Activated naive CD4-positive, alpha-beta T cell treated with anti-CD3 and anti-CD28 coated beads for 36 hours (primary cell): ENCODE data around the gene CLEC1B. TPM values are rescaled to one million over a fixed set of nuclear protein-coding genes. Genes with fewer than 3 reads are reported as not detected.
"Not testable (repeated sequence)": the region's sequence is repeated elsewhere in the genome, so short reads cannot be mapped to it uniquely, and the experiment has no call there.

Experiments used
- CTCF ChIA-PET: fragments of 350-600 bp; sonication (Branson Sonifier 250); formaldehyde crosslinking; loops from one replicate; lab custom pipeline; 2021; ENCODE audit warnings: antibody characterized with exemption; lab: Charles Lee
- DNase-seq: peaks from one replicate; pipeline ENCODE4 v3.0.0-alpha.2; 2020
- H3K27ac Mint-ChIP-seq: one replicate; pipeline ENCODE4 v1.8.0; 2021; ENCODE audit warnings: mild to moderate bottlenecking, mixed read lengths
- H3K27me3 Mint-ChIP-seq: one replicate; pipeline ENCODE4 v1.8.0; 2021; ENCODE audit warnings: low read depth, mixed read lengths
- H3K36me3 Mint-ChIP-seq: one replicate; pipeline ENCODE4 v1.8.0; 2021; ENCODE audit warnings: low read depth, mixed read lengths
- H3K4me1 Mint-ChIP-seq: one replicate; pipeline ENCODE4 v1.8.0; 2021; ENCODE audit warnings: low read depth, mixed read lengths
- H3K4me3 Mint-ChIP-seq: one replicate; pipeline ENCODE4 v1.8.0; 2021; ENCODE audit warnings: mild to moderate bottlenecking, moderate library complexity, mixed read lengths
- H3K9me3 Mint-ChIP-seq: one replicate; pipeline ENCODE4 v1.8.0; 2021; ENCODE audit warnings: mixed read lengths
- intact Hi-C: fragments of 100-400 bp; cut with micrococcal nuclease; formaldehyde crosslinking; loops from one replicate; pipeline ENCODE4 v1.15.1; 2023
- total RNA-seq, 2 experiments: library from RNA; stranded (reverse); gene quantifications; one replicate each; pipeline ENCODE4 v1.2.3, GENCODE V29; 2021

Gene CLEC1B
- total RNA-seq, 2 experiments from 2014 or later, result not detected

- DNase-seq, result no peak
- intact Hi-C loops, result no loop called here
- Mint-ChIP-seq H3K27me3 (peaks cover 5% of the 10 kb centered on the region), H3K27ac (no peak overlapping the region), H3K4me3 (no peak overlapping the region), H3K9me3 (no peaks in the 10 kb centered on the region), H3K36me3 (no peaks in the 10 kb centered on the region), H3K4me1 (no peaks in the 10 kb centered on the region)
- CTCF ChIA-PET, result interaction anchor here (0.6 to 3.1 kb wide), 4 partner anchors 8 to 118 kb away, joined by 3 to 16 read pairs (median 5); partner anchors contain the start of gene CLEC12B
Measured at GRCh38 chr12:10018386-10018785, 19.5 kb upstream of the CLEC1B start.

- peaks cover 5% of the 10 kb centered on the region for H3K27me3 Mint-ChIP-seq
- CTCF ChIA-PET, result no interaction called here
- no peaks in the 10 kb centered on the region for H3K36me3 Mint-ChIP-seq
Measured at GRCh38 chr12:10016881-10017280, 18.0 kb upstream of the CLEC1B start.

GRCh38 chr12:10015450-10015849 is 16.5 kb upstream of the CLEC1B start:
- DNase-seq, result no peak
- Mint-ChIP-seq H3K4me3 (no peak overlapping the region), H3K27me3 (peaks cover 5% of the 10 kb centered on the region), H3K27ac (no peak overlapping the region), H3K4me1 (no peaks in the 10 kb centered on the region), H3K36me3 (no peaks in the 10 kb centered on the region), H3K9me3 (no peaks in the 10 kb centered on the region)
- intact Hi-C loops, result no loop called here
- CTCF ChIA-PET, result interaction anchor here (0.5 kb wide), 1 partner anchor 126 kb away, joined by 5 read pairs; no protein-coding TSS in a partner anchor

More at GRCh38 chr12:10016881-10017280, 18.0 kb upstream of the CLEC1B start:
- Mint-ChIP-seq H3K27ac (no peak overlapping the region), H3K9me3 (no peaks in the 10 kb centered on the region), H3K4me1 (no peaks in the 10 kb centered on the region), H3K4me3 (no peak overlapping the region)
- DNase-seq, result no peak
- intact Hi-C loops, result no loop called here

- Mint-ChIP-seq H3K4me3 (no peak overlapping the region), H3K27me3 (peaks cover 6% of the 10 kb centered on the region), H3K9me3 (no peaks in the 10 kb centered on the region), H3K36me3 (no peaks in the 10 kb centered on the region), H3K27ac (no peak overlapping the region), H3K4me1 (no peaks in the 10 kb centered on the region)
- CTCF ChIA-PET, result interaction anchor here (0.7 to 1.2 kb wide), 5 partner anchors 73 to 612 kb away, joined by 3 to 5 read pairs (median 3); no protein-coding TSS in a partner anchor
- no peak for DNase-seq
- intact Hi-C loops, result no loop called here
Measured at GRCh38 chr12:10012630-10013330, 13.9 kb upstream of the CLEC1B start.

- Mint-ChIP-seq H3K9me3 (no peaks in the 10 kb centered on the region), H3K4me3 (no peak overlapping the region), H3K36me3 (no peaks in the 10 kb centered on the region), H3K27me3 (no peaks in the 10 kb centered on the region), H3K27ac (no peak overlapping the region), H3K4me1 (no peaks in the 10 kb centered on the region)
- DNase-seq, result no peak
- intact Hi-C loops, result no loop called here
- CTCF ChIA-PET, result interaction anchor here (0.9 to 1.4 kb wide), 2 partner anchors 152 to 188 kb away, joined by 3 read pairs; no protein-coding TSS in a partner anchor
Measured at GRCh38 chr12:10001171-10001776, 2.4 kb upstream of the CLEC1B start.

- Mint-ChIP-seq H3K27ac (no peak overlapping the region), H3K27me3 (peaks cover 4% of the 10 kb centered on the region), H3K4me1 (no peaks in the 10 kb centered on the region), H3K36me3 (no peaks in the 10 kb centered on the region), H3K9me3 (no peaks in the 10 kb centered on the region), H3K4me3 (no peak overlapping the region)
- DNase-seq, result no peak
- CTCF ChIA-PET, result interaction anchor here (0.7 kb wide), 1 partner anchor 179 kb away, joined by 3 read pairs; no protein-coding TSS in a partner anchor
- intact Hi-C loops, result no loop called here
Measured at GRCh38 chr12:9992296-9992695, 6.6 kb downstream of the CLEC1B start.

GRCh38 chr12:9991876-9992275 is 7.0 kb downstream of the CLEC1B start:
- no peaks in the 10 kb centered on the region for H3K9me3 Mint-ChIP-seq
- intact Hi-C loops, result no loop called here
- no peaks in the 10 kb centered on the region for H3K36me3 Mint-ChIP-seq
- peaks cover 4% of the 10 kb centered on the region for H3K27me3 Mint-ChIP-seq
- no peaks in the 10 kb centered on the region for H3K4me1 Mint-ChIP-seq
- no peak overlapping the region for H3K27ac Mint-ChIP-seq
- DNase-seq, result no peak
- no peak overlapping the region for H3K4me3 Mint-ChIP-seq
- CTCF ChIA-PET, result interaction anchor here (0.7 to 1.1 kb wide), 2 partner anchors 177 to 243 kb away, joined by 3 to 4 read pairs; no protein-coding TSS in a partner anchor

- Mint-ChIP-seq H3K36me3 (no peaks in the 10 kb centered on the region), H3K9me3 (peaks cover 4% of the 10 kb centered on the region), H3K4me1 (no peaks in the 10 kb centered on the region), H3K27ac (no peak overlapping the region), H3K4me3 (no peak overlapping the region), H3K27me3 (peaks cover 3% of the 10 kb centered on the region)
- intact Hi-C loops, result no loop called here
- DNase-seq, result no peak
- CTCF ChIA-PET, result no interaction called here
Measured at GRCh38 chr12:9980126-9980525, 18.8 kb downstream of the CLEC1B start.

GRCh38 chr12:9977916-9978315 is 21.0 kb downstream of the CLEC1B start:
- Mint-ChIP-seq H3K27me3 (peaks cover 3% of the 10 kb centered on the region), H3K4me3 (no peak overlapping the region), H3K36me3 (no peaks in the 10 kb centered on the region), H3K9me3 (peaks cover 6% of the 10 kb centered on the region), H3K27ac (no peak overlapping the region), H3K4me1 (no peaks in the 10 kb centered on the region)
- DNase-seq, result no peak
- intact Hi-C loops, result no loop called here
- CTCF ChIA-PET, result interaction anchor here (0.6 to 1.5 kb wide), 5 partner anchors 12 to 164 kb away, joined by 3 to 8 read pairs (median 3); no protein-coding TSS in a partner anchor

GRCh38 chr12:9976626-9977025 is 22.3 kb downstream of the CLEC1B start:
- H3K9me3 Mint-ChIP-seq, DNase-seq, intact Hi-C loops, H3K4me3 Mint-ChIP-seq, H3K4me1 Mint-ChIP-seq, H3K27ac Mint-ChIP-seq, H3K36me3 Mint-ChIP-seq, H3K27me3 Mint-ChIP-seq: not testable (repeated sequence)
- CTCF ChIA-PET, result interaction anchor here (1.5 kb wide), 1 partner anchor 163 kb away, joined by 3 read pairs; no protein-coding TSS in a partner anchor

- no peak for DNase-seq
- no peaks in the 10 kb centered on the region for H3K36me3 Mint-ChIP-seq
- no peak overlapping the region for H3K27ac Mint-ChIP-seq
- no peak overlapping the region for H3K4me3 Mint-ChIP-seq
- H3K4me1 Mint-ChIP-seq, result no peaks in the 10 kb centered on the region
- H3K9me3 Mint-ChIP-seq, result peaks cover 6% of the 10 kb centered on the region
- peaks cover 3% of the 10 kb centered on the region for H3K27me3 Mint-ChIP-seq
- intact Hi-C loops, result no loop called here
- CTCF ChIA-PET, result no interaction called here
Measured at GRCh38 chr12:9975614-9976013, 23.3 kb downstream of the CLEC1B start.

- H3K27ac Mint-ChIP-seq, H3K36me3 Mint-ChIP-seq, intact Hi-C loops, H3K4me3 Mint-ChIP-seq, H3K27me3 Mint-ChIP-seq, CTCF ChIA-PET, DNase-seq, H3K9me3 Mint-ChIP-seq, H3K4me1 Mint-ChIP-seq: not testable (repeated sequence)
Measured at GRCh38 chr12:9974731-9975130, 24.2 kb downstream of the CLEC1B start.
